GM19468 (cell line): Measurements from ENCODE around the gene PPA1.
"Not testable (repeated sequence)": the region's sequence is repeated elsewhere in the genome, so short reads cannot be mapped to it uniquely, and the experiment has no call there.

Experiments used
- ATAC-seq: cut with Tn5 transposase; IDR thresholded peaks from one replicate; pipeline ENCODE4 v1.9.1; 2021; ENCODE audit warnings: mild to moderate bottlenecking, moderate library complexity, moderate number of reproducible peaks; ENCODE audit not compliant: unreplicated experiment; ENCODE audit errors: extremely low read depth

Gene PPA1

DNA sequence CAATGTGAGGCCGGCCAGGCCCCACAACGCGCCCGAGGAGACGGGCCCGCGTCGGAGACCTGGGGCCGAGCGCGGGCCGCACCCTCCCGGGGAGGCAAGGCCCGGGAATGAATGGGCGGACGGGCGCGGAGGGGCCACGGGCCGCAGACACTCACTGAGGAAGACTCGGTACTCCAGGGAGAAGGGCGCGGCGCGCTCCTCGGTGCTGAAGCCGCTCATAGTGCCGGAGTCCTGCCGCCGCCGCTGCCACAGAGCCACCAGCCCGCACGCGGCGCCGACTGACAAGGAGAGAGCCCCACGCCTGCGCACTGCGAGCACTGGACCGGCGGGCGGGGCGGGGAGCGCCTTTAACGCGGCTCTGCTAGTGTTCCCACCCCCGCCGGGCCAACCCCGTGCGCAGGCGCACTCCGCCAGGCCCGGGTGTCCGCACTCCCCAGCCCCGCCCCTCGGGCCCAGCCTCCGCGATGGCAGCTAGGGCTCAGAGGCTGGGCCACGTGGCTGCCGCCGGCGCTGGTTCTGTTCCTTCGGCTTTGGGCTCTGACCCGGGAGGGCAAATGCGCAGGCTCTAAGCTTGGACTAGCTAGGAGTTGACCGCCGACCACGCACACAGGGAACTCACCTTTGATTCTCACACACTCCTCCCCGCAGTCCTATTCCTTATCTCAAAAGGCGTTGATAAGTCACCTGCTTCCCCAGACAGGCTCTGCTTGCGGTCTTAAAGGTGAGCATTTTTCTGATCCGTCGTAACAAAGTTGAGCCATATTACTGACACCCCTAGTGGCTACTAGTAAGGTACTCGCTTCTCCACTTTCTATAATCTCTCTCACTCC lies at the start of gene PPA1:
TSS of gene PPA1 (minus strand) at position 321 of the 830 bp plus-strand sequence. CDS start at position 219, 102 bp downstream.
- peak; percentile 91 for ATAC-seq

DNA sequence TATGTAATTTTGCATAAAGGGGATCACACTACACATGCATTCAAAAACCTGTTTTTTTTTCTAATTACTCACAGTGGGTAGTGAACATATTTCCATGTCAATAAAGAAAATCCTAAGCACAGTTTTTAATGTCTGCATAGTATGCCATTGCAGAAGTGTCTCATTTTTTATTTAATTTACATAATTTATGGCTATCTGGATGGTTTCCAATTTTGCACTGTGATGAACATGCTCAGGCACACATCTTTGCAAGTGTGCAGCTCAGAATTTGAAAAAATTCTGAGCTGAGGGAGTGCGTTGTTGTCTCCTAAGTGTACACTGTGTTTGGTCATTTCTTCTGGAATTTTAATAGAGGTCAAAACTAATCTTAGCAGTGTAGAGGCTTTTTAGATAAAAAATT lies 48.4 kb upstream of the PPA1 start:
- no peak for ATAC-seq

DNA sequence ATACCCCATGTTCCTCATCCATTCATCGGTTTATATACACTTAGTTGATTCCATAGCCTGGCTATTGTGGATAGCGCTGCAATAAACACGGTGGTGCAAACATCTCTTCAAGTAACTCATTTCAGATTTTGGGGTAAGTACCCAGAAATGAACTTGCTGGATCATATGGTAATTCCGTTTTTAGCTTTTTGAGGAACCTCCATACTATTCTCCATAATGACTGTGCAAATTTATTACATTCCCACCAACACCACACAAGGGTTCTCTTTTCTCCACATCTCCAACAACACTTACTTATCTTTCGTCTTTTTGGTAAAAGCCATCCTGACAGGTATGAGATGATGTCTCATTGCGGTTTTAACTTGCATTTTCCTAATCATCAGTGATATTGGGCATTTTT lies 46.9 kb upstream of the PPA1 start:
- no peak for ATAC-seq

DNA sequence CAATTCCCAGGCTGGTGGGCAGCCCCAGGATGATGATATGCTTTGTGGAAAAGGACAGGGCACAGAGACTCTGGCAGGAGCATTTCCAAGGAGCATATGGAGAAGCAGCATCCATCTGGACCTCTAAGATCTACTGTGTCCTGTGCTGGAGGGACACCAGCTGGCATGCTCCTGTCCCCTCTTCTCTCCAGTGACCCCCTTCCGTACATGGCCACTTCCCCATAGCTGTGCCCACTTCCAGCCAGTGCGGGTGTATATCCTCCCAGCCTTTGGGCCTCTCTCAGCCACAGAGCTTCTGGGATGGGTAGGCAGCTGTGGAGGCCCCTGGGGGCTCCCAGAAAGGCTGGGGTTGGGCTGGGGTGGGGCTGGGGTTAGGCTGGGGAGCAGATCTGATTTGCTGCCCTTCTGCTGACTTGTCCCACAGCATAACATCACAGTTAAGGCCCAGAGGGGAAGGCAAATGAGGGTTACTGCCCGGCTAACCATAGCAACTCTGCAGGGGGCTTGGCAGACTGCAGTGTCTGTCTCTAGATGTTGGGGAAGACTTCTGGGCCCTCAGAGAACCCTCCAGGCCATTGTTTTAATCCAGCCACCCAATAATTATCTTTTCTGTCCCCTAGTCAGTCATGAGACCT lies 44.3 kb upstream of the PPA1 start:
- no peak for ATAC-seq

DNA sequence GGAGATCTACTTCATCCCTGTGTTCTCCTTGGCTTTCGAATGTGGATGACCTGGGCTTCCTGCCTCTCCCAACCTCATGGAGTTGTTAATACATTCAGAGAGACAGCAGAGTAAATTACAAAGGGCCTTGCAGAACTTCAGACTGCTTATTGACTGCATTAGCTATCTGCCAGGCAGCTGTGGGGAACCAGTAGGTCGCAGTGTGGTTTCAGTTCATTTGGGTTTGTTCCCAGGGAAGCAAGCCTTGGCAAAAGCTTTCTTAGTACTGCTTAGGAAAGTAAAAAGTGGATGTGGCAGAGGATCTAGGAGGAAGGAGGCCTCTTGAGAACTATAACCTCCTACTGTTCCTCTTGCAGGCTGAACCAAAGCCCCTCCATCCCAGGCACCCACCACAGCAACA lies 41.4 kb upstream of the PPA1 start:
- ATAC-seq, result no peak

DNA sequence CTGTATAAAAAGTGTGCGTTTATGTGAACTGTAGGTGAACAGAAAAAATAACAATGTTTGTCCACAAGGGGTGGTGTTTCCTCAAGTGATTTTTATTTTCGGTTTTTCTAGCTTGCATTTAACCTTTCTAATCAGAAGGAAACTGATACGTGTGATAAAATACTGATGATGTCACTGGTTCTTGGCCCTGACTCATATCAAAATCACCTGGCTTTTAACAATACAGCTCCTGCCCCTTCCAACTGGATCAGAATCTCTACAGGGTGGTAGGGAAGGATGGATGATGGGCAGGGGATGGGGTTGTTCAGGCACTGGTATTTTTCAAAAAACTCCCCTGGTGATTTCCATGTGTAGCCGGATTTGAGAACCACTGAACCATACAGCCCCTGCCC lies 39.7 kb upstream of the PPA1 start:
- no peak for ATAC-seq

DNA sequence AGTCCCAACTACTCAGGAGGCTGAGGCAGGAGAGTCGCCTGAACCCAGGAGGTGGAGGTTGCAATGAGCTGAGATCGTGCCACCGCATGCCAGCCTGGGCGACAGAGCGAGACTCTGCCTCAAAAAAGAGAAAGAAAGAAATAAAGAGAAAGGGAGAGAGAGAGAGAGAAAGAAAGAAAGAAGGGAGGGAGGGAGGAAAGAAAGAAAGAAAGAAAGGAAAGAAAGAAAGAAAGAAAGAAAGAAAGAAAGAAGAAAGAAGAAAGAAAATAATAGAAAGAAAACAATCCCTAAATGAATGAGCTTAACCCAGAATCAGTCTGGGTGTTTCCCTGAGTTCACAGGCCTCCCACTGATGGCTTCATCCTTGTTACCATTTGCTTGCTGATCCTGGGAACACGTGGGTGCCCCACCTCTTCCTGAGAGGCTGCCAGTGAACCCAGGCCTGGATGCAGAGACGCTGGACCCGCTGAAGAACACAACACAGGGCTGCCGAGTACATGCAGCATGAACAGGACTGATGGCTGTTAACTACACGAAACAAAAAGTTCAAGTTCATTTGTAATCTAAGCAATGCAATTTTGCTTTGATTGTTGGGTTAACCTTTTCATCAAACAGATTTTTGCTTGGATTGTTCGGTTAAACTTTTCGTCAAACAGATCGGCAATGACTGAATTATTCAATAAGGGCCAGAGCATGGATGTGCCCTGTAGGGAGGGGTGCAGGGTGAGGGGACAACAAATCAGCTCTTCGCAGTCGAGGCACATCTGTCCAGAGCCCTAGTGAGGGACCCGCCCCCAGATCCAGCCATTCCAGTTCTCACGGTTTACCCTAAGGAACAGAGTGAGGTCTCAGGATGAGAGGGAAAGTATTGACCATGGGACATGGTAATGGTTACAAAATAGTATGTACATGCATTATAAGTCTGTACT lies 39.0 kb upstream of the PPA1 start:
- no peak for ATAC-seq

DNA sequence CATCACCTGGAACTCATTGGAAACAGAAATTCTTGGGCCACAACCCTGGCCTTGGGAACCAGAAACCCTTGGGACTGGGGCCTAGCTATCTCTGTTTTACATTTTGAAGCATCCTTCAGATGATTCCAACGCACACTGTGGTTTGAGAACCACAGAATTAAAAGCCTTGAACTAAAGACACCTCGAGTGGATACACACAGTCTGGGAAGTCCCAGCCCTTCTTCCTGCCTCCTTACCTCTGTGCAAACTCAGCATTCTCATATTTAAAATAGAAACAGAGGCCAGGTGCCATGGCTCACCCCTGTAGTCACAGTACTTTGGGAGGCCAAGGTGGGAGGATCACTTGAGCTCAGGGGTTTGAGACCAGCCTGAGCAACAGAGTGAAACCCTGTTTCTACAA lies 37.7 kb upstream of the PPA1 start:
- ATAC-seq, result no peak

DNA sequence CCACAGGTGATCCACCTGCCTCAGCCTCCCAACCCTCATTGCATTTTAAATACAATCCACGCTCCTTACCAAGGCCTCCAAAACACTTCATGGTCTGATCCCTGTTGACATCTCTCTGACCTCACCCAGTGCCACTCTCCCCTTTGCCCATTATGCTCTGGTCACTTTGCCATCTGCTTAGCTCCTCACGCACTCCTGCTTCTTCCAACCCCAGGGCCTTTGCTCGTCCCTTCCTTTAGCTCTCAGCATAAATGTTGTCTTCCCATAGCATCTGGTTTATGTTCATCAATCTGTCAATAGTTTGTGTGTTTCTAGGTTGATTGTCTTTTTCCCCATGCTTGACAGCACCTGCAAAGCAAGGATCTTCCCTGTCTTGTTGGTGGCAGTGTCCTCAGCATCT lies 36.5 kb upstream of the PPA1 start:
- ATAC-seq, result no peak

DNA sequence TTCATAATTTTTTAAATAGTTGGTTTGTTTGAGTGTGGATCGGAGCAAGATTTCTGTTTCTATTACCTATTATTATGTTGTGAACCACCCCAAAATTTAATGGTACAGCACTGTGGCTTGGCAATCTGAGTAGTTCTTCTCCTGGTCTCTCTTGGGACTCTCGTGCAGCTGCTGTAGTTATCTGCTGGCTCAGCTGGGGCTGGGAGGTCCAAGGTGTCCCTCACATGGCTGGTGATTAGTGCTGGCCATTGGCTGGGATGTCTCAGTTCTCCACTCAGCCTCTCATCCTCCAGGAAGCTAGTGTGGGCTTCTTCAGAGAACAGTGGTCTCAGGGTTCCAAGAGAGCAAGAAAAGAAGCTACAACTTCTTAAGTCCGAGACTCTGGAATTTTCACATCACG lies 35.1 kb upstream of the PPA1 start:
- no peak for ATAC-seq

DNA sequence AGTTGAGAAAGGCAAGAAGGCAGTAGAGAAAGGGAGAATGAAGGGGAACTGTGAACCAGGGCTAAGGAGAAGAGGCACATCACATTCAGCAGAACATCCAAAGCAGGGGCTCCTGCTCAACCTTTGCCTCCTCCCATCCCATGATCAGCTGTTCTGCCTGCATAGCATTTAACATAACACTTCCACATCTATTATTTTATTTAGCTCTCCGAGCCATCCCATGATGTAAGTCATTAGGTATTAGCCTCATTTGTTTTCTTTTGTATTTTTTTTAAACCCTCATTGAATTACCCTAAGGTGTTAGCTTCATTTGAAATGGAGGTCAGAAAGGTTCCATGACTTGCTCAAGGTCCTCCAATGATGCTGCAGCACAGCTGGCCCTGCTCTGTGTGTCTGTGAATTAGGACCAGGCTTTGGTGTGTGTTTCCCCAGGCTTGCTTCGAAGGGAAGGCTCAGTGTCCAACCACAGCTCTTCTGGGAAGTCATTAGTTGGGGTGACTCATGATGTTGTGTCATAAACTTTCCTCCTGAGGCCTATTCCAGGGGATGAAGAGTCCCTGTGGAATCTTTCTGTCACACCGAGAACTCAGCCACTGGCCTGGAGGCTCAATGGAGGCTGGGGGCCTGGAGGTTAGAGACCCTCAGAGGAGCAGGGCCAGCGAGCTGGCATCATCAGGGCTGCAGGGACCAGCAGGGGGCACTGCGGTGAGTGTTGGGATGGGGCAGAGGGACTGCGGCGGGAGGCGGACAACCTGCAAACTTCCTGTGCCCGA lies 34.1 kb upstream of the PPA1 start:
- ATAC-seq, result no peak

DNA sequence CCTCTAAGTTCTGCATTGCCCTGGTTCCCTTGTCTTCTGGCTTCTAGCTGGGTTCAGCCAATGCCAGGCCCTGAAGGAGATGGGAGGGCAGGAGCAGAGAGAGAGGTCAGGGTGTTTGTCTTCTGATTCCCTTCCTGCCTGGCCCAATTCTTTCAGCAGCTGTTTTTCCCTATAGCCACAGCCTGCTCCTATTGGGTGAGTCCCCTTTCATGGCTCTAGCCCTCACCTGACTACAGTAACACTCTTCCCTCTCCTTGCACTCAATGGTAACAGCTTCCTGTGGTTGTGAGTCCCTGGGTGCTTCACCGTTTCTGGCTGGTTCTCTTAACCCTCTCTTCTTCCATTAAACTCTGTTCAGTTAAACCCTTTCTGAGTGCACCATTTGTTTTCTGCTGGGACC lies 33.5 kb upstream of the PPA1 start:
- no peak for ATAC-seq

DNA sequence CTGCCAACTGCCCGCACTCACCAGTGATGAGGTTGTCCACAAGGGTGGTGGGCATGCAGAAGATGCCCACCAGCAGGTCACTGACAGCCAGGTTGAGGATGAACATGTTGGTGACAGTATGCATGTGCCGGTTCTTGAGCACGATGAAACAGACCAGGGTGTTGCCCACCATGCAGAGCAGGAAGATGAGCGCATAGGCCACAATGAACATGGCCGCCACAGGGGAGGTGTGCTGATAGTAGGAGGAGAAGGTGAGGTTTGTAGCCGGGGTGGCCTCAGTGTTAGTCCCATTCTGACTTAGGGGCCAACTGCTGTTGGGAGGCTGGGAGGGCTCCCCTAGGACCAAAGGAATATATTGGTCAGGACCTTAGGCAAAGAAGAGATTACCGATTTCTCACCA lies 32.8 kb upstream of the PPA1 start:
- no peak for ATAC-seq

DNA sequence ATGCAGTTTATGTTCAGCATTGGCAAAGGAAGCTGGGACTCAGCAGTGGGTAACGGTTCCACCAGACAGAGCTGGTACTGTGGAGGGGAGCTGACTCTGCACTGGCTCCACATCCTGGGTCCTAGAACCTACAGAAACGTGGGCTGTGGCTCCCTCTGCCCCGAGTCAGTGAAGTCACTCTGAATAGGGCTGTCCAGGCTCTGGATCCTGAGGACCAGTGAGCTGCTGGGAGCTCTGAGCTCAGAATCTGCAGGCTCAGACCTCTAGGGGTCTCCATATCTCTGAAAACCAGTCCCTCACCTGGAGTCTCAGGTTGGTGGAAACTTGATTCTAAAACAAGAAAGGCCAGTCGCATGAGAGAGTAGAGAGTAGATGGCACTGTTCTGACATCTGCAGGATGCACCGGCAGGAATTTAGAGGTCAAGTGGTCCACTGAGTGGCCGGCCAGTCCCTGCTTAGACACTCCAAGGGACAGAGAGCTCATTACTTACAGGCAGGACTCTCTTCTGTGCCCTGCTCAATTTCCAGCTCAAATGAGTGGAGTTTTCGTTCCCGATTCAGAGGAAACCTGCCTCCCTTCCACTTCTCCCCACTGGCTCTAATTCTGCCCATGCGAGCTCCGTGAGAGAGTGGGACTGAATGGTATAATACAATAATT lies 31.9 kb upstream of the PPA1 start:
- ATAC-seq, result no peak

DNA sequence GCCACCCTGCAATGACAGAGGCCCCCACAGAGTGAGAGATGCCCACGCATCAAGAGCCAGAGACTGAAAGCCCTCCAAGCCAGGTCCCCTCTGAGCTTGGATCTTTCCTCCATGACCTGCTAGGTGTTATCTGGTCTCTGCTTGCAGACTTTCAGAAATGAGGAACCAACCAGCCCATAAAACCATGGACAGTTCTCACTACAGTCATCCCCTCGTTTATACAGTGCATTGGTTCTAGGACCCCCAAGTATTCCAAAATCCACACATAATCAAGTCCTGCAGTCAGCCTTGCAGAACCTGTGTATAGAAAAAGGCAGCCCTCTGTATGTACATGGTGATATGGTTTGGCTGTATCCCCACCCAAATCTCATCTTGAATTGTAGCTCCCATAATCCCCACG lies 27.5 kb upstream of the PPA1 start:
- no peak for ATAC-seq

DNA sequence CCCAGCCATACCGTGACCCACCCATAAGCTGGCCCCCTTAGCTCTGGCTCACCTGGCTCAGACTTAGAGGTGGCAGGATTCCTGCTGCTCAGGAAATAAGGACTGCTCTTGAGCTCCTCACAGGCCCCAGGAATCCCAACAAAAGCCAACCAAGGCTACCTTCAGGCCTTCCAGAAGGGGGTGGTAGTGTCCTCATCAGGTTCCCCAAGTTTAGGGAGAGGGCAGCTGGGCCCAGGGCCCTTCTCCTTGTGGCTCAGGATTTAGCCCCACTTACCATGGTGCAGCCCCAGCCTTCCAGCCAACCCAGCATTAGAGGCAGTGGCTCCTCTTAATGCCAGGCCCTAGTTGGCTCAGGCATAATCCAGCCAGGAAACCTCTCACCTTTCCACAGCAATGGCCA lies 27.0 kb upstream of the PPA1 start:
- ATAC-seq, result no peak

DNA sequence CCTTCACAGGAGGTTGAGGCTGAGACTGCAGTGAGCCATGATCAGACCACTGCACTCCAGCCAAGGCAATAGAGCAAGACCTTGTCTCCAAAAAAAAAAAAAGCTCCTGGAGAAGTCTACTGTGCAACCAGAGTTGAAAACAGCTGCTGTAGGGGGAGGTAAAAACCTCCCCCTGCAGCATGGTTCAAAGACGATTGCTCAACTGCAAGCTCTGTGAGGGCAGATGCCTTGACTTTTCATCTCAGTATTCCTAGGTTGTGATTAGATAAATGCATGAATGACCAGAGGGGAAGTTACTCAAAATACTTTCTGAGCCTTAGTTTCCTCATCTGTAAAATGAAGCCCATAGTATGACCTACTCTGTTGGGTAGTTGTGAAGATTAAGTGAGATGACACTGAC lies 25.0 kb upstream of the PPA1 start:
- no peak for ATAC-seq

DNA sequence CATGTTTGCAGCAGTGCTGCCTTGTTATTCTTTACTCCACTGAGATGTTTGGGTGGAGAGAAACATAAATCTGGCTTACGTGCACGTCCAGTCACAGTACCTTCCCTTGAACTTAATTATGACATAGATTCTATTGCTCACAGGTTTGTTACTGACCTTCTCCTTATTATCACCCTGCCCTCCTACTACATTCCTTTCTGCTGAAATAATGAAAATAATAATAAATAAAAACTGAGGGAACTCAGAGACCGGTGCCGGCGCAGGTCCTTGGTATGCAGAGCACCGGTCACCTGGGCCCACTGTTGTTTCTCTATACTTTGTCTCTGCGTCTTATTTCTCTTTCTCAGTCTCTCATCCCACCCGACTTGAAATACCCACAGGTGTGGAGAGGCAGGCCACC lies 24.6 kb upstream of the PPA1 start:
- ATAC-seq, result not testable (repeated sequence)

DNA sequence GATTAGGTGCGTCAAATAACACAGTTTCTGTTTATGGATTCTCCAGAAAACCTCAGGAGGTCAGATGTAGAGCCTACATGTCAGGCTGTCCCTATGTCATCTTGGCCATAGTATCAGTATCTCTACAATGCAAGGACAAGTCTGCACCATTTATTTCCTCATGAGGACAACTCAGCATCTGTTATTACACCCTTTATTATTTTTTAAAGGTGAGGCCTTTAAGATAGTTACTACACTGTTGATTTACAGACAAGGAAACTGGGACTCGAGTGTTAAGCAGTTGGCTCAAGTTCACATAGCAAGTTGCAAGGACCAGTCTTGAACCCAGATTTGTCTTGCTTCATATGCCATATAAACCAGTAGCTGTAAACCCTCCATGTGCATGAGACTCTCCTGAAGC lies 23.2 kb upstream of the PPA1 start:
- ATAC-seq, result no peak
